NCI-H82 (cell line): ENCODE measurements around the gene CCDC30.

ENCODE experiments used
- DNase-seq: peaks from one replicate; lab custom pipeline; 2025; lab: John Stamatoyannopoulos, UW

Gene CCDC30

DNA sequence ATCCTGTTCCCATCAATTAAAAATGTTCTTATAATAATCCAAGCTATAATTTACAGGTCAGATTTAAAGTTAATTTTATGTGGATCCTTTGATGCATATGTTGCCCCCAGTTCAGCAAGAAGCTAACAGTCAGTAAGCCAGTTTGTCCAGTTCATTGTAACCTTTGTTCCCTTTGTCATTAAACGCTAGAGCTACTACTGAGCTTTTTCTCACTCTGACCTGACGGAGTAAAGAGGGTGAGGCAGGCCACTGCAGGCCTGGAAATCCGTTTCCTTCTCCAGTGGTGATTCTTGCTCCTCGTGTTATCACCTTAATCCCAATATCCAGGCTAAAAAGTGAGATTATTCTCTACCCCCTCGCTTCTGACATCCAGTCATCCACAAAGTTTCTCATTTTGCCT, 229.4 kb downstream of the CCDC30 start:
- DNase-seq: no peak

GRCh38 chr1:42692911-42693310, 229.8 kb downstream of the CCDC30 start:
- DNase-seq: no peak

DNA sequence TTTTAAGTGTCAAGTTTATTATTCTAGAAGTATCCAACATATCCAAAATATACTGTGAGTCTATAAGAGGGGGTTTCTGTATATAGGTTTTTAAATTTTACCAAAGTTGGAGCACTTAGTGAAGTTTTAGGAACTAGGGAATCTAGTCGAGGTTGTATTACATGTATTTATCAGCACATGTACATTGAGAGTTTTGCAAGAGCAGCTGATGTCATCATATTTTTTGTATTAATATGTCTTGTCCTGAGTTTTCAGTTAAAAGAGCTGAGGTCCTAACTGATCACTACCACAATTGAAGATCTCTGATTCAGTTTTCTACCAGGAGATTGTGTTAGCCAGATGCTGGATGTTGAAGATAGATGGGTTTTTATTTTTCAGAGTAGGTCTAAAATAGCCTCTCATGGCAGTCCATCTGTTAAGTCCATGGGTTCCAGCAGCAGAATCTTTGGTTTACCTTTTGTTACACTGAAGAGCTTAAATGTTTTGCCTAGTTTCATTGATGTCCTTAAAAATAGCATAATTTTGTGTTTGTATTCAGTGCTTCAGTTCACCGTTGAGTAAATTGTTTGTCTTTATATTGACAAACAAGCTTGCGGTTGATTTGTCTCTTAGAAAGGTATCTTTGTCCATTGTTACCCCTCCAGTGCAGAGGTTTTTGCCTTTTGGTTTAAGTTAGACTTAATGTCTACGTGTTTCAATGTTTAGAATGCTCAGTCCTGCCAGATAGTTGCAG, 235.2 kb downstream of the CCDC30 start:
- no peak for DNase-seq

DNA sequence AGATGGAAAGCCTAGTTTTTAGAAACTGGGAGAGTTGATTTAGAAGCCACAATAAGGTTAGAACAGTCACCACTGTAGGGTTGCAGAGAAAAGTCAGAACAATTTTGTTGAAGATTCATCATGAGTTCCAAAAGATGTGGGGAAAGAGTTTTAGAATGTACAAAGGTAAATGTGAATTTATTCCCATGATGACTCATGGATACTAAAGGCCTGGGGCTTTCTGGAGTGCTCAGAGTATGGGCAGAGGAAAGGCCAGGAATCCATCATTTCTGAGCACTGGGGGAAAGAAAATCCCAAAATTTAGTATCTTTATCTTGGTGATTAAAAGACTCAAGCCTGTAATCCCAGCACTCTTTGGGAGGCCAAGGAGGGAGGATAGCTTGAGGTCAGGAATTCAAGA, 236.9 kb downstream of the CCDC30 start:
- DNase-seq: no peak

DNA sequence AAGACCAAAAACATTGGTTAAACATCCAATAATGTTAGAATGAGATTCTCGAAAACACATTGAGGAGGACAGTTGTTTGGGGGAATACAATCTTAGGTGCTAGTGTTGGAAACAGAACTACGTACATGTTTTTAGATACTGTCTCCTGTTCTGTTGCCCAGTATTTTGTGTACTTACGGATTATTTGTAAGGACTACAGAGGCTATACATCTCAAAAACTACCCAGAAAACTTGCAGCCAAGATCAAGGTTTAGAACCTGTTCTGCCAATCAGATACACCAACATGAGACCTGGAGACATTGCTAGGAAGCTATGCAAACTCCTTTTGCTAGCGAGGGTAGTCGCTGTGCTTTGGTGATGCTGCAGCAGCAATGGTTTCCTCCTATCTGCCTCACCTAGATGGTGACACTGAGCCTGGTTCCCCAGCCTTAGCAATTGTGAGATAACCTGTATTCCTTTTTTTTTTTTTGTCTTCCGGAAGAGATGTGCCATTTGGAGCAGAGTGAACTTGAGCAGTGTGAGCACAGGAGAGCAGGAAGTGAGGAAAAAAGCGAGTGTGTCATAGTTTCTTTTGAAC, 240.9 kb downstream of the CCDC30 start:
- DNase-seq: no peak
